AML-193 (cell line): ENCODE measurements around the gene CNTLN.
"Not testable (repeated sequence)": the region's sequence is repeated elsewhere in the genome, so short reads cannot be mapped to it uniquely, and the experiment has no call there.

Source experiments
- DNase-seq, 2 experiments: peaks; one replicate each; lab custom pipeline; 2025; lab: John Stamatoyannopoulos, UW

CNTLN gene

GRCh38 chr9:17171309-17172094 lies 36.7 kb downstream of the CNTLN start:
- DNase-seq: no peak

GRCh38 chr9:17177496-17177895 lies 42.7 kb downstream of the CNTLN start:
- not testable (repeated sequence) for DNase-seq

GRCh38 chr9:17185481-17186029 lies 50.7 kb downstream of the CNTLN start:
- no peak for DNase-seq

- no peak for DNase-seq
Observed at GRCh38 chr9:17191082-17191481, 56.2 kb downstream of the CNTLN start.

GRCh38 chr9:17204611-17205152 lies 69.8 kb downstream of the CNTLN start:
- no peak for DNase-seq

GRCh38 chr9:17216011-17216410 lies 81.2 kb downstream of the CNTLN start:
- DNase-seq: no peak

GRCh38 chr9:17216646-17217045 lies 81.8 kb downstream of the CNTLN start:
- DNase-seq: no peak

- DNase-seq: no peak
Observed at GRCh38 chr9:17217272-17217671, 82.4 kb downstream of the CNTLN start.

GRCh38 chr9:17219261-17219660 lies 84.4 kb downstream of the CNTLN start:
- no peak for DNase-seq

GRCh38 chr9:17222932-17223331 lies 88.1 kb downstream of the CNTLN start:
- DNase-seq: no peak

GRCh38 chr9:17225407-17225806 lies 90.6 kb downstream of the CNTLN start:
- DNase-seq: no peak

- no peak for DNase-seq
Observed at GRCh38 chr9:17229945-17230560, 95.2 kb downstream of the CNTLN start.

GRCh38 chr9:17230646-17231045 lies 95.8 kb downstream of the CNTLN start:
- no peak for DNase-seq

- no peak for DNase-seq
Observed at GRCh38 chr9:17236147-17236546, 101.3 kb downstream of the CNTLN start.

- DNase-seq: no peak
Observed at GRCh38 chr9:17246770-17247169, 111.9 kb downstream of the CNTLN start.

- DNase-seq: no peak
Observed at GRCh38 chr9:17251100-17251499, 116.3 kb downstream of the CNTLN start.

- not testable (repeated sequence) for DNase-seq
Observed at GRCh38 chr9:17268531-17269188, 133.8 kb downstream of the CNTLN start.

- no peak for DNase-seq
Observed at GRCh38 chr9:17269799-17270198, 135.0 kb downstream of the CNTLN start.

GRCh38 chr9:17272536-17272935 lies 137.7 kb downstream of the CNTLN start:
- DNase-seq: no peak

- no peak for DNase-seq
Observed at GRCh38 chr9:17280350-17281012, 145.6 kb downstream of the CNTLN start.

- DNase-seq: not testable (repeated sequence)
Observed at GRCh38 chr9:17290673-17291072, 155.8 kb downstream of the CNTLN start.

GRCh38 chr9:17291766-17292165 lies 156.9 kb downstream of the CNTLN start:
- DNase-seq: no peak
